SKM-1 (cell line): ENCODE measurements around the gene ACSF2.
"Not testable (repeated sequence)": the region's sequence is repeated elsewhere in the genome, so short reads cannot be mapped to it uniquely, and the experiment has no call there.

Source experiments
- DNase-seq: peaks from one replicate; lab custom pipeline; 2025; ENCODE audit not compliant: unreplicated experiment; lab: John Stamatoyannopoulos, UW

ACSF2 gene

DNA sequence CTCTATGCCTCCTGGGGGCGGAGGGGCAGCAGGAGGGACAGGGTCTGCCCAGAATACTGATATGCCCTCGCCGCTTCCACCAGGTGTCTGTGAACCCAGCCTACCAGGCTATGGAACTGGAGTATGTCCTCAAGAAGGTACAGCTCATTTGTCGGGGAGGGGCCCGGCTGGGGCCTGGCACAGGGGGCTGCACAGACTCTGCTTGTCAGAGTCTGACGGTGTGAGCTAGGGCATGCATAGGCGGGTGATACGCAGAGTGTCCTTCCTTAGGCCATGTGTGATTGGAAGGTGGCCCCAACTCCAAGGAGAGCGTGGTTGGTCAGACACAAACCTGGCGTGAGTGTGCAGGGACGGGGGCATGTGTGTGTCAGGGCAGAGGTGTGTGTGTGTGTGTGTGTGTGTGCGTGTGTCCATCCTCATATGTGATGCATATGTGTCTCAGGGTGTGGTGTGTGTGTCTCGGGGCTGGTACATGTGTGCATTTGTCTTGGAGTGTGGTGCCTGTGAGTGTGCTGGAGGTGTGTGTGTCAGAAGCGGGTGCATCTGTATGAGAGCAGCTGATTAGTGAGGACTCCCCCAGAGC lies 35.6 kb downstream of the ACSF2 start:
- DNase-seq: no peak

DNA sequence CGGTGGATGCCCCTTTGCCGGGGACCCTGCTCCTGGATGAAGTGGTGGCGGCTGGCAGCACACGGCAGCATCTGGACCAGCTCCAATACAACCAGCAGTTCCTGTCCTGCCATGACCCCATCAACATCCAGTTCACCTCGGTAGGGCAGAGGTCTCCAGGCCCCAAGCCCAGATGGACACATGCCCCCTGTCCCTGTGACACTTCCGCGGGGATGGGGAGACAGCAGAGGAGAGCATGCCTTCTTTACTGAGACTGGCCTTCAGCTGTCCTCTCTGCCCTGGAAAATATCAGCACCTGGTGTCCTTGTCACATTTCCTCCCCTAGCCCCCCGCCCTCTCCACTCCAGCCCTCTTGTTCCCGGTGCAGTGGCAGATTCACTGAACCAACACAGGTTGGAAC lies 36.4 kb downstream of the ACSF2 start:
- DNase-seq: no peak

DNA sequence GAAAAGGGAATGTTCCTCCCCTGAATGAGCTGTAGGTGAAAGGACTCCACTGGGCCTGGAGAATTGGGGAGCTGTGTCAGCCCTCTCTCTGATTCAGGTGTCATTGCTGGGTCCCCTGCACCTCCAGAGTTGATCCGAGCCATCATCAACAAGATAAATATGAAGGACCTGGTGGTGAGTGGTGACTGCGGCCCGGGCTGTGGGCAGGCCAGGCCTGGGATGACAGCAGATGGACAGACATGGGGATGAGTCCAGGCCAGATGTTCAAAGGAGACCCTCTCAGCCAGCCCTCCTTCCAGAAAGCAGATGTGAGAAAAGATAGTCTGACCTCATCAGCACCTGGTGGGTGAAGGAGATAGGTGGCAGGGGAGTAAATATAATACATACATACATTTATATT lies 38.1 kb downstream of the ACSF2 start:
- no peak for DNase-seq

DNA sequence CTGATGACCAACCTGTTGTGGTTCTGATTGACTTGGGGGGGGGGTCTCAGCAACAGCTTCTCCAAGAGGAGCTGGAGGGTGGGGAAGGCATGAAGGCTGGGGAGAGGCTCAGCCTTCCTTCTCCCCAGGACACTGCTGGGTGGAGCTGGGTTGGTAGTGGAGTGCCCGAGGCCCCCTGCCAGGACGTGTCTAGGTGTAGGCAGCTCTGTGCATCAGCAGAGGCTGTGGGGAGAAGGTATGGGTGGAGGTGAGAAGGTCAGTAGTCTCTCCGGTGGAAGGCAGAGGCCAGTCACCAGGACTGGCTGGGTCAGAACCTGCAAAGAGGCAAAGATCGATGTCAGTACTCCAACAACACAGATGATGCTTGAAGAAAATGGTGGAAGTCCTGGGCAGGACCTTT lies 38.7 kb downstream of the ACSF2 start:
- no peak for DNase-seq

DNA sequence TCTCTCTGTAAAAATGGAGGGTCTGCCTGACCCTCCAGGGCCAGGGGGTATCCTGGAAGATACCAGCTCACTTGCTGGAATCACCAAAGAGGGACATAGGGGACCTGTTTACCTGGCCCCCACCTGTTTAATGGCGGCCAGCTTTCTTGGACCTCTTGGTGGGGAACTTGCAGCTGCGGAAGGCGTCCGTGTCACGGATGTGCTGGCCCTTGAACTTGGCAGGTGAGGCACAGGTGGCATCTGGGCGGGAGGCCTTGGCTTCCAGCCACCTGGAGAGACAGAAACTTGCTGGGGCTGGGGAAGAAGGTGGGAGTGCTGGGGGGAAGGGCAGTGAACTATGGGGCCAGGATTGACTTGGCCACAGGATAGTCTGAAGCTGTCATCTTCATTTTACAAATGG lies 39.2 kb downstream of the ACSF2 start:
- no peak for DNase-seq

DNA sequence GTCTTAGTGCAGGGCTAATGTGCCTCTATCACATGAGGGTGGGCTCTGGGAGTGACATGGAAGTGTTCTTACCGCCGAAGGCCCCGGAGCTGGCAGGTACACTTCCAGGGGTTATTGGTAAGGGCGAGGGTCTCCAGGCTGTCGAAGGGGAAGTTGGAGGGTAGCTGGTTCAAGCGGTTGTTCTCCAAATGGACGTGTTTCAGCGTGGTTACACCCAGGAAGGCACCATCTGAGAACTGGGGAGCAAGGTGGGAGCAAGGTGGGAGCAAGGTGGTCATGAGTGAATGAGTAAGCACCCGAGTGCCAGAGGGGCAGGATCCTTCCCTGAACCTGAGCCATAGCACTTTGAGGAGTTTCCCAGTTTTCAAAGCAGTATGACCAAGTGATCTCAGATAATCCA lies 39.6 kb downstream of the ACSF2 start:
- no peak for DNase-seq

DNA sequence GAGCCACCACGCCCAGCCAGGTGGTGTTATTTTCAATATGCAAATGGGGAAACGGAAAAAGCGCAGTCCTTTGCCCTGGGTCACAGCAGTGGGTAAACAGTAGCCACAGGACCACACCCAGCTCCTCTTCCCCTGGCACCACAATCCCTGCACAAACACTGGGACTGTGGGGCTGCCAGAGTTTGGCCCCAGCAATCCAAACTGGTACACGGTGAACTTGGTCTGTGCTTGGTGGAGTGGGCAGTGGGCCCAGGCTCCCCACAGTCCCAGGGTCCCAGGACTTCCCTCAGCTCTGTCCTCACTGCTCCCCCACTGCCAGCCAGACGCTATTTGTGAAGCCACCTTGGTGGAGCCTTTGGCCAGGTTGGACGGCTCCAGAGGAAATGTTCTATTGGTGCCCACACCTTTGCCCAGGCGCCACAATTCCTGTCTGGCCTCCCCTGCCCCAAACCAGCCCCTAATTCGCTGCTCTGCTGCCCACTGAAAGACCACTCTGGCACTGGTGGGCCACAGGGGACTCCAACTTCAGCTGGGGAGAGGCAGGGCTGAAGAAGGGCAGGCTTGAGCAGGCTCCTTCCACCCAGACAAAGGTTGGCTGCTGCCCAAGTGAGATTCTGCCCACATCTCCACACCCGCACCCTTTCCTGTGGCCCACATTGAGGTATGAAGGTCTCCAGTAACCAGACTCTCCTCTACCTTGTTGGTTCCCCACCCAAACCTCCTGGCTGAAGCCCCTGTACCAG lies 40.5 kb downstream of the ACSF2 start:
- no peak for DNase-seq

DNA sequence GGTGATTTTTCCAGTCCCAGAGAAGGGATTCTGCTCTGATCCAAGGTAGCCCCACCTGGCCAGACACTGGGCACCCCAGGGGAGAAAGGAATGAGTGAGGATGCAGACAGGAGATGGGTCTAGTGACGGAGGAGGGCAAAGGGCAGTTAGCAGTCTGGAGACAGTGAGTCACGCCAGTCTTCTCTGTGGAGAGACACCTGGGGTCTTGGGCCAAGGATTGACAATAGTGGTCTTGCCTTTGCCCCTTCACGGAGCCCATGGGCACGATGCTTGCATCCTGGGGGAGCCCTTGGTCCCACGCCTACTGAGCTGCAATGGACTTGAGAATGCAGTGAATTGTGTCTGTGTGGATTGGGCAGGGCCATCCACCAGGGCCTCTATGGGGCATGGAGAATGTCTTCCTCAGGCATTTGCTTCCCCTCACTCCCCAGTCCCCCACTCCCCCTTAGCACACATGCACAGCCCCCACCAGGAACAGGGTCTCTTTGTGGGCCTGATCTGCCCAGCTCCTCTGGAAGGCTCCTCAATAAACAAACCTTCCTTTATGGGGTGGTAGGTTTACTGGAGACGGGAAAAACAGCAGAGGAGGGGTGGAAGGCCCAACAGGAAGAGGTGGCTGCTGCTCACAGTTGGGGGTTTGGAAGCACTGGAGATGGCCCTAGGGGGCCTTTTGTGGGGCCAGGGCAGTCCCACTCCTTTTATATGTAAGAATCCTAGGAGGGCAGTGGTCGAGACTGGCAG lies 41.3 kb downstream of the ACSF2 start:
- no peak for DNase-seq

DNA sequence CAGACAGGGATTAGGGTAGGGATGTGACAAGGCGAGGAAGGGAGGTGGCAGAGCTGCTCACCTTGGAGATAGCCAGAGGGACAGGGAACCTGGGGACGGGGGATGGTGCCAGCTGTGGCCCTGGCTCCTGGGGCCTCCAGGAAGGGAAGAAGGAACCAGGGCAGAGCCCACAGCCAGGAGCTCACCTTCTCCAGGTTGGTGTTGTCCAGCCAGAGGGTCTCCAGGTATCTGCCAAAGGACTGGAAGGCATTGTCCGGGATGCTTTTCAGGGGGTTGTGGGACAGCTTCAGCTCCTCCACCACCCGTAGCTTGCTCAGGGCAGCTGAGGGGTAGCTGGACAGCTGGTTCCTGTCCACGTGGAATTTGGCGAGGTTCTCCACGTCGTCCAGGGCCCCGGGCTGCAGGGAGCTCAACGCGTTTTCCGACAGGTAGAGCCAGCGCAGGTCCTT lies 41.9 kb downstream of the ACSF2 start:
- DNase-seq: no peak

DNA sequence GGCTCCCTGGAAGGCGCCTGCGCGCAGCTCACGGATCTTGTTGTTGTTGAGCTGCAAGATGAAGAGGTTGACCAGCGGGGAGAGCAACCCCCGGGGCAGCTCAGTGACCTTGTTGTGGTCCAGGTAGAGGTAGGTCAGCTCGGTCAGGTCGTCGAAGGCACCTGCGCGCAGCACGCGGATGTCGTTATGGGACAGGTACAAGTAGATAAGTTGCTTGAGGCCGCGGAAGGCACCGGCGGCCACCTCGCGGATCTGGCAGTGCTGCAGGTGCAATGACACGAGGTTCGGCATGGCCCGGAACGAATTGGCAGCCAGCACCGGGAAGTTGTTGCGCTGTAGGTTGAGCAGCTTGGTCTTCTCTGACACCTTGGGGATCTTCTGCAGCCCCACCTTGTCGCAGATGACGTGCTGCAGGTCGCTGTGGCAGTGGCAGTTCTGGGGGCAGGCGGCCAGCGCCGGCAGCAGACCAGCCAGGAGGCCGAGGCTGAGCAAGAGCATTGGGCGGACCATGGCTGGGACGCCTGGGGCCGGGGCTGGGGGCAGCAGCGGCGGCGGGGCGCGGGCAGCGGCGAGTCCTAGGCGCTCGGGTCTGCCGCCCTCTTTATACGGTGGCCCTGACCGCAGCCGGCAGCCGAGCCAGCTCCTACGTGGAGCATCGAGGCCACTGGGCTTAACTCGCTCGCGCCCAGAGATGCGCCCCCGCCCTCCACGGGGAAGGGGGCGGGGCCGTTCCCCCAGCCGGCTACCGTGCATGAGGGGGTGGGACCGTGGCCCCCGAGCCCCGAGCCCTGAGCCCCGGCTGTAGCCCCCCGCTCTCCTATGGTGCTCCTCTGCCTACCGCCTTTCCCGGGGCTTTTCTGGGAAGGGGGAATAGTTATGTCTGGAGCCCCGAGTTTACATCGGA lies 42.5 kb downstream of the ACSF2 start, which contains the start of gene CHAD:
Gene CHAD, minus strand, starts transcription at position 577 of the 904 bp plus-strand sequence. Its CDS starts 67 bp downstream, at position 510.
- no peak for DNase-seq

DNA sequence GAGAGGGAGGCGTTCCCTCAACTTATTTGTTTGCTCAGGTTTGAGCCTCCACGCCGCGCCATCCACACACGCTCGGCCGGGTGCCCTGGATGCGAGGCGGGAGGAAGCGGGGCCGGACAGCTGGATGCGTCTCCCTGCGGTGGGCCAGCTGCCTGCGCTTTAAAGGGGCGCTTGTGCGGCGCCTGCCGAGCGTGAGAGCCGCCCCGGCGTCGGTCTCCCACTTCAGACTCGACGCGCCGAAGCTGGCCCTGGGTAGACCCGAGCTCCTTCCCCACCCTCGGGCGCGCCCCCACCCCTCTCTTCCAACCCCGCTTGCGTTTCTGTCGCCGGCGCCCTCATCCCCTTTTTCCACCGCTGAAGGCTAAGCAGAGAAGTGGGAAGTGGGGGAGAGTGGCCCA lies 43.2 kb downstream of the ACSF2 start:
- DNase-seq: no peak

DNA sequence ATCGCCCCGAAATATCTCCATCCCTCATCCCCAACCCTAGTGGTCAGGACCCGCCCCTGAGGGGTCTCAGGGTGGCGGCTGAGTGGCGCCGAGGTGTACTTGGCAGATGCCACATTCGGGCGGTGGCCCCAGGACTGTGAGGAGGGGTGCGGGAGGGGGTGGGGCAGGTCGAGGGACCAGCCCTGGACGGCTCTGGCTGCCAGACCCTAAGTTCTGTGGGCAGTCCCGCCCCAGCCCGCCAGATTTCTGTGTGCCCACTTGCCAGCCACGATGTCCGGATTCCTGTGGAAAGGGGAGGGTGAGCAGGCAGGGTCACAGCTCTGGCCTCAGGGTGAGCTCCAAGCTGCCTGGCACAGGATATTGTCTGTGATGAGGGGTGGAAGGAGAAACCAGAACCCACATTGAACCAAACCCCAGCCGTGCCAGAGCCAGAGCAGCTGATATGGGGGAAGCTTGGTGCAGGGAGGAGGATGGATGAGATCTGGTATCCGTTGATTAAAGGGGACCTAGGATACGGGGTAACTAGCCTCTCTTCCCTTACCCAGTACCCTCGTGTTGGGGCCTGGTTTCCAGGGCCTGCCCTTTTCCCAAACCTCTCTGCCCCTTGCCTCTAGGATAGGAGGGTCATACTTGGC lies 43.8 kb downstream of the ACSF2 start:
- DNase-seq: no peak

DNA sequence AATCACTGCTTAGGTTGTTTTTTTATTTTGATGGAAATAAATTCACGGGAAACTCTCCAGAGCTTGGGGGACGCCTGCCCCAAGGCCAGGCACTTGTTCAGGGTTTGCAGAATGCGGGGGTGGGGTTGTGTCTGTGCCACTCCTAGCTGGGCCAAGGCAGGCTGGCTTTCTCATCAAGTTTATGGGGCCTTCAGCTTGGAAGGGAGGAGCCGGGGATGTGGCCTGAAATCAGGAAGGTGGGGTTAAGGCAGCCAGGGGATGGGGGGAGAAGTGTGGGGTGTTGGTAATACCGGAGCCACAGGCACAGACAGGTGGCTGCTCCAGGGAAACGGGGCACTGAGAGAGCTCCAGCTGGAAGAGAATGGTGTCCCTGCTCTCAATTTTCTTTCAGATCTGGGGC lies 44.4 kb downstream of the ACSF2 start:
- DNase-seq: no peak

DNA sequence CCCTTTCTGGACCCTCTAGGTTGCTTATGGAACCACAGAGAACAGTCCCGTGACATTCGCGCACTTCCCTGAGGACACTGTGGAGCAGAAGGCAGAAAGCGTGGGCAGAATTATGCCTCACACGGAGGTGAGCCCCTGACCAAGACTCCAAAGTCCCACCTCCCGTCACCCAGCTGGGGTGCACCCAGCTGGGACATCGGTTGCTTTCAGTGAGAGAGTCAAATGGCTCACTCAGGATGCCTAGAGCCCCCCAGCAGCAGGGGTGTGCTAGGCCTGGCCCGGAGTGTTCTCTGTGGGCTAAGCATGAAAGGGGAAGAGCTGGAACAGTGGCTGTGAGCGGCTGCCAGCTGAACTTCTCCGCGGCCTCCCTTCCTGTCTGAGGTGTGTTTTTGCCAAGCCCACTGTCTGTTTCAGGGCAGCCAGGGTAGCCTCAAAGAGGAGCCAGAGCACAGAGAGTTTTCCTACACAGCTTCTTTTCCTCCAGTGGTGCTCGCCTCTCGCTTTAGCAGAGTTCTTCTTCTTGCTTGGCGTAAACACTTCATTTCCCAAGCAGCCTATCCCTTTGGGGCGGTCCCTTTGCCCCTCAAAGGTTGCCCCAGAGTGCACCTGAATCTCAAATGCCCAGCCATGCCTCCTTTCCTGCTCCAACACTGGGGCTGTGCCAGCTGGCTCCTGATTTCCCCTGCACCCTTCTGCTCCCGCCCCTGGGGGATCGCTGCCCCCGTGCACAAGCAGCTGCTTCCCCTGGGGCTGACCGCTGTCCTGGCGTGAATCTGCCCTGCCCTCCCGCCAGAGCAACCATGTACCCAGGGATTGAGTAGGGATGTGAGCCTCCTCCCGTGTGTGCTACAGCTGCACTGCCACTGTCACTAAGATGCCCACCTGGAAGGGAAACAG lies 45.2 kb downstream of the ACSF2 start:
- DNase-seq: no peak

DNA sequence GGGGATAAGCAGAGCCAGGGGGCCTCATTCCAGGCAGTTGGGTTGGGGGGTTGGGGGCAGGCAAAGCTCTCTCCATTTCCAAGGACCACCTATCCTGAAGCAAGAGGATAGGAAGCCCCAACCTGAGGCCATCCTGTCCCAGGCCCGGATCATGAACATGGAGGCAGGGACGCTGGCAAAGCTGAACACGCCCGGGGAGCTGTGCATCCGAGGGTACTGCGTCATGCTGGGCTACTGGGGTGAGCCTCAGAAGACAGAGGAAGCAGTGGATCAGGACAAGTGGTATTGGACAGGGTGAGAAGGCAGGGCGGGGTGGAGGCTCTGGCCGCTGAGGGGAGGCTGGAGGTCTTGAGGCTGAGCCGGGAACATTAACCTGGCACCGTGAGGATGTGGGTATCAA lies 46.3 kb downstream of the ACSF2 start:
- no peak for DNase-seq

DNA sequence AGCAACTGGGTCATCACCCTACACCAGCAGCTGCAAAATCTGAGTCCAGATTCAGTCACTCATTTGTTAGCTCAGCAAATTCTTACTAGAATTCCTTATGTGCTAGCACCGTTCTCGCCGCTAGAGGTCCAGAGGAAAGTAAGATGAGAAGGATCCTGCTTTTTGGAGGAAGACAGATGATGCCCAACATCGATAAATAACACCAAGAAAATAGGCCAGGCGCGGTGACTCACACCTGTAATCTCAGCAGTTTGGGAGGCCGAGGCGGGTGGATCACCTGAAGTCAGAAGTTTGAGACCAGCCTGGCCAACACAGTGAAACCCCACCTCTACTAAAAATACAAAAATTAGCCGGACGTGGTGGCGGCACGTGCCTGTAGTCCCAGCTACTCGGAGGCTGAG lies 46.7 kb downstream of the ACSF2 start:
- not testable (repeated sequence) for DNase-seq

DNA sequence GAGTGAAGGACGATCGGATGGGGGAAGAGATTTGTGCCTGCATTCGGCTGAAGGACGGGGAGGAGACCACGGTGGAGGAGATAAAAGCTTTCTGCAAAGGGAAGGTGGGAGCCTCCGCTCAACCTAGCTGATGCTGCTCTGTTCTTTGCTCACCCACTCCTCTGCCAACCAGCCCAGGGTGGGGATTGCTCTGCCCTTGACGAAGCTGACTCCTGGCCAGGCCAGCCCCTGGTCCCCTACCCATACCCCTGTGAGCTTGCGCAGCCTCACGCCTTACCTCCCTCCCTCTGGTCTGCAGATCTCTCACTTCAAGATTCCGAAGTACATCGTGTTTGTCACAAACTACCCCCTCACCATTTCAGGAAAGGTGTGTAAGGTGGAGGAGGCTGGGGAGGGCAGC lies 47.9 kb downstream of the ACSF2 start:
- DNase-seq: no peak

DNA sequence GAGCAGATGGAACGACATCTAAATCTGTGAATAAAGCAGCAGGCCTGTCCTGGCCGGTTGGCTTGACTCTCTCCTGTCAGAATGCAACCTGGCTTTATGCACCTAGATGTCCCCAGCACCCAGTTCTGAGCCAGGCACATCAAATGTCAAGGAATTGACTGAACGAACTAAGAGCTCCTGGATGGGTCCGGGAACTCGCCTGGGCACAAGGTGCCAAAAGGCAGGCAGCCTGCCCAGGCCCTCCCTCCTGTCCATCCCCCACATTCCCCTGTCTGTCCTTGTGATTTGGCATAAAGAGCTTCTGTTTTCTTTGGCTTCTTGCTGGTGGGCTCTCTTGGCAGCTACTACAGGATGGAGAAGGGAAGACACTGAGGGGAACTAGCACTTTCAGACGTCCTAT lies 48.5 kb downstream of the ACSF2 start:
- DNase-seq: no peak

DNA sequence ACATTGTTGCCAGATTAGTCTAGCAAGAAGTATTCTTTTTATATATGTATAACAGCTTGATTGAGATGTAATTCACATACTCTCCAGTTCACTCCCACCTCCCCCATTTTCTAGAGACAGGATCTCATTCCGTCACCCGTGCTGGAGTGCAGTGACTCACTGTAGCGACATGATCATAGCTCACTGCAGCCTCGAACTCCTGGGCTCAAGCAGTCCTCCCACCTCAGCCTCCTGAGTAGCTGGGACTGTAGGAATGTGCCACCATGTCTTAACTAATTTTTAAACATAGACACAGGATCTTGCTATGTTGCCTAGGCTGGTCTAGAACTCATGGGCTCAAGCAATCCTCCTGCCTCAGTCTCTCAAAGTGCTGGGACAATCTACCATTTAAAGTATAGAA lies 49.3 kb downstream of the ACSF2 start:
- no peak for DNase-seq
